GM13977 (cell line): ENCODE data around the gene APPBP2.

Source experiments
- DNase-seq: peaks from one replicate; pipeline ENCODE4 v3.0.0; 2012; ENCODE audit warnings: low spot score
- CTCF ChIP-seq: IDR thresholded peaks from 2 replicates; pipeline ENCODE4 v1.5.1; 2012; ENCODE audit warnings: mild to moderate bottlenecking, control low read depth; ENCODE audit not compliant: insufficient read depth; ENCODE audit errors: extremely low read depth, missing control alignments
- in situ Hi-C: fragments of 300-500 bp; cut with MboI; formaldehyde crosslinking; loops from one replicate; pipeline ENCODE4 v1.12.0; 2022; ENCODE audit warnings: low sequenced_read_pairs, low pct_unique_long_range_greater_than_20kb, mixed read lengths, inconsistent platforms; ENCODE audit not compliant: unreplicated experiment

Gene APPBP2

GRCh38 chr17:60534613-60535157 is 8.6 kb upstream of the APPBP2 start:
- DNase-seq, result no peak
- in situ Hi-C loops, result no loop called here
- no peak for TF ChIP-seq CTCF

GRCh38 chr17:60534010-60534555 is 8.0 kb upstream of the APPBP2 start:
- TF ChIP-seq CTCF, result no peak
- DNase-seq, result no peak
- in situ Hi-C loops, result no loop called here

DNA sequence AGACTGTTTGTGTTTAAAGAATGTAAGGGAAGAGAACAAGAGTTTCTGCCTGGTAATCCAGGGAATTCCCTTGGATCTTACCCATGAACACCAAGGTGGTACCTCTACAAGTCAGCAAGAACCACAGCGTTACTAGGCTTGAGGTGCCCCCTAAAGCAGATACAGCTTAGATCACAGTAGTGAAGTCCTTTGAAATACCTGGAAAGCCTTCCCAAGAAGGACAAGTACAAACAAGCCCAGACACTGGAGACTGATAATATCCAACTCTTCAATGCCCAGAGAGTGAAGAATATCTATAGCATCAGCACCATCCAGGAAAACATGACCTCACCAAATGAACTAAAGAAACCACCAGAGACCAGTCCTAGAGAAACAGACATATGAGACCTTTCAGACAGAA is 3.8 kb upstream of the APPBP2 start:
- in situ Hi-C loops, result no loop called here
- DNase-seq, result no peak
- no peak for TF ChIP-seq CTCF

DNA sequence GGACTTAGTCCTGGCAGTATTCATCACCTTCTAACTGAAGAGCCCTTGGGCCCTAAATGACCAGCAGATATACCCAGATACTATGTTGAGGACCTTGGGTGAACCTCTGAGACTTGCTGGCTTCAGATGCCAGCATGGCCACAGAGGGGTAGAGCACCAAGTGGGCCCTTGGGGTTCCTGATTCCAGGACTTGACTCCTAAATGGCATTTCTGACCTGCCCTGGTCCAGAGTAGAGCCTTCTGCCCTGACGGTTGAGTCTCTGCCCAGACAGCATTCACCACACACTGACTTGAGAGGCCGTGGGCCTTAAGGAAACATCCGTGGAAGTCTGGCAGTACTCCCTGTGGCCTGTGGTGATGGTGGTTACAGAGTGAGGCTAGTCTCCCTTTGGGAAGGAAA is 2.8 kb upstream of the APPBP2 start:
- no peak for TF ChIP-seq CTCF
- in situ Hi-C loops, result no loop called here

DNA sequence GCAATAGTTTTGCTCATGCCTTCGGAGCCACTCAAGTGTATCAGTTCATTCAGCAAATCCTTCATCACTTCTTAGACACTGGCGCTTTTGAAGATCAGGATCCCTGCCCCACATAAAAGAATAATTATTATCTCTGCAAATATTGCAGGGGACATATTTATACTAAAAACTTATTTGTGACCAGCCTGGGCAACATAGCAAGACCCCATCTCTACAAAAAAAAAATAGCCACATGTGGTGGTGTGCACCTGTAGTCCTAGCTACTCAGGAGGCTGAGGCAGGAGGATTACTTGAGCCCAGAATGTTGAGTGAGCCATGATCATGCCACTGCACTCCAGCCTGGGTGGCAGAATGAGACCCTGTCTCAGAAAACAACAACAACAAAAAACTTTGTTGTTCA is 1.7 kb upstream of the APPBP2 start:
- TF ChIP-seq CTCF, result no peak
- in situ Hi-C loops, result no loop called here
- DNase-seq, result no peak

More for the DNA sequence above, 2.8 kb upstream of the APPBP2 start:
- no peak for DNase-seq

DNA sequence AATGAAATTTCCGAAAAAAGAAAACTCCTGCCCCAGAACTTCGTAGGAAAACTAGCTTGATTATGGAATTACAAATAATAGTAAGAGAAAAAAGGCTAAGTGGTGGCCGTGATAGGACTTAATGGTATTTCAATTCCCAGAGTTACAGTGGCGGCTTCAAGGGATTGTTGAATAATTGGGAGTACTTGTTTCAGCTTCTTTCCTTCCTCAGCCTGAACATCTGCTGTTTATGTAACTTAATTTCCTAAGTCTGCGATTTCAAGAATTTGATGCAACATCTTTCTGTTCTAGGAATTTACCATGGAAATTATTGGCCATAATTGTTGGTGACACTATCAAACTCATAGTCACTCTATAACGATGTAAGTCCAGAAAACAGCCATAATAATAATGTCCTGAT is 684 bp upstream of the APPBP2 start:
- DNase-seq, result no peak
- no peak for TF ChIP-seq CTCF
- in situ Hi-C loops, result no loop called here
